Heart left ventricle (tissue), 13 donors: ENCODE measurements around the gene SULT1E1.

Source experiments
- POLR2A ChIP-seq, 2 donors: fragments of 450-650 bp; IDR thresholded peaks; one replicate each; pipeline ENCODE4 v1.6.1; 2017; ENCODE audit warnings: antibody characterized with exemption in 2 of 2, mild to moderate bottlenecking in 2 of 2, moderate library complexity in 2 of 2
- TF ChIP-seq, protein P1 (sequence below), 12 donors: fragments of 200-600 bp; sonication (generic) in 4 of 12; IDR thresholded peaks; one replicate each; pipeline versions ENCODE4 v1.5.0 to v1.8.0; 2018 to 2022; ENCODE audit warnings: antibody characterized with exemption in 12 of 12, mild to moderate bottlenecking in 5 of 12
- donor health status: ischemic (EF 13 %, LVEDD 7.1; RV severe dilation, severe dysfunction).
- donor health status: DM: no; HTN: yes; CAD: no.
- donor health status: DM: no; HTN: no; CAD: no.
- donor health status: ischemic (EF 25% LVEDD 6.9; RV normal size, moderate dysfunction).
- donor health status: ischemic (EF 25% LVEDD 5.7; RV mildly dilated, moderate dysfunction).
- donor health status: ischemic (EF 35%, LVEDD 5.7; RV mildly dilated, moderate dysfunction).
- donor health status: nonischemic (EF 11% LVEDD 7.7; RV severe dilation, severe dysfunction).
- donor health status: DM: yes; HTN: yes; CAD: no.
- donor health status: PGD.
- donor health status: ischemic (EF 29% LVEDD 5.4; RV normal size, mild dysfunction).
- donor health status: nonischemic (EF 23%, LVEDD 6.1; RV moderate dilation, normal function).

DNA sequence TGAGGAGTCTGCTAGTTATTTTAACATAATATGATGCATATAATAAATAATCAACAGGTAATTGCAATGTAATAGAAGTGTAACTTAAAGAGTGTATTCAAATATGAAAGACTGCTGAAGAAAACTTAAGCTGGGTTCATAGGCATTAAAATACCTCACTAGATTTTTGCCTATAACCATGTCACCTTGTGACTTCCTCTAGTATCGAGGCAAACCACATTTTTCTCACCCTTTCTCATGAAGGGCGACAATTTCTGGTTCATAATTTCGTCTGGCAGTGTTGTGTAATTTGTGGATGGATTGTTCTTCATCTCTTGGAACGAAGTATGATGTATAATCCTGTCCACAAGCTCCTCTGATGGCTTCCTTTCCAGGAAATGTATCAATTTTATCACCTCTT lies 16.0 kb downstream of the SULT1E1 start:
- TF ChIP-seq, protein P1, sequence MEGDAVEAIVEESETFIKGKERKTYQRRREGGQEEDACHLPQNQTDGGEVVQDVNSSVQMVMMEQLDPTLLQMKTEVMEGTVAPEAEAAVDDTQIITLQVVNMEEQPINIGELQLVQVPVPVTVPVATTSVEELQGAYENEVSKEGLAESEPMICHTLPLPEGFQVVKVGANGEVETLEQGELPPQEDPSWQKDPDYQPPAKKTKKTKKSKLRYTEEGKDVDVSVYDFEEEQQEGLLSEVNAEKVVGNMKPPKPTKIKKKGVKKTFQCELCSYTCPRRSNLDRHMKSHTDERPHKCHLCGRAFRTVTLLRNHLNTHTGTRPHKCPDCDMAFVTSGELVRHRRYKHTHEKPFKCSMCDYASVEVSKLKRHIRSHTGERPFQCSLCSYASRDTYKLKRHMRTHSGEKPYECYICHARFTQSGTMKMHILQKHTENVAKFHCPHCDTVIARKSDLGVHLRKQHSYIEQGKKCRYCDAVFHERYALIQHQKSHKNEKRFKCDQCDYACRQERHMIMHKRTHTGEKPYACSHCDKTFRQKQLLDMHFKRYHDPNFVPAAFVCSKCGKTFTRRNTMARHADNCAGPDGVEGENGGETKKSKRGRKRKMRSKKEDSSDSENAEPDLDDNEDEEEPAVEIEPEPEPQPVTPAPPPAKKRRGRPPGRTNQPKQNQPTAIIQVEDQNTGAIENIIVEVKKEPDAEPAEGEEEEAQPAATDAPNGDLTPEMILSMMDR (IDR thresholded peaks at IDR 0.05) = no peak
- TF ChIP-seq POLR2A (IDR thresholded peaks at IDR 0.05) = no peak
